H1 (cell line): ENCODE data around the gene TRPC1. TPM values are rescaled to one million over a fixed set of nuclear protein-coding genes. Genes with fewer than 3 reads are reported as not detected.

Experiments used
- CTCF ChIA-PET: fragments of 300-600 bp; sonication (Branson Sonifier 250); formaldehyde crosslinking; loops from one replicate; lab custom pipeline; 2021; ENCODE audit not compliant: partially characterized antibody; lab: Charles Lee
- POLR2A ChIA-PET: fragments of 300-600 bp; sonication (Branson Sonifier 250); formaldehyde crosslinking; loops from one replicate; lab custom pipeline; 2021; ENCODE audit warnings: inconsistent platforms; ENCODE audit not compliant: partially characterized antibody; lab: Charles Lee
- DNase-seq, 2 experiments: peaks; one replicate each; pipeline versions ENCODE4 v3.0.0 to v3.0.0-alpha.2; 2010 to 2022; ENCODE audit warnings: low spot score in 2 of 2, low read depth in 1 of 2, mixed read lengths in 1 of 2
- FAIRE-seq: peaks from 2 replicates; lab custom pipeline; 2011; peaks lifted over from hg19 to GRCh38; lab: Jason Lieb, UNC
- H2AFZ ChIP-seq: 2 replicates; pipeline ENCODE4 v1.8.1; 2012; ENCODE audit warnings: low read length, inconsistent platforms
- H2AK5ac ChIP-seq: 2 replicates; pipeline ENCODE4 v1.6.1; 2013; ENCODE audit warnings: low read depth, low read length
- H2BK120ac ChIP-seq: replicated peaks from 2 replicates; pipeline ENCODE3; 2013; ENCODE audit warnings: low read depth, low read length, inconsistent platforms
- H2BK12ac ChIP-seq: 2 replicates; pipeline ENCODE4 v1.6.1; 2013; ENCODE audit warnings: low read depth, low read length
- H2BK15ac ChIP-seq: 2 replicates; pipeline ENCODE4 v1.6.1; 2013; ENCODE audit warnings: low read length
- H2BK20ac ChIP-seq: 2 replicates; pipeline ENCODE4 v1.6.1; 2013; ENCODE audit warnings: low read length
- H2BK5ac ChIP-seq: 2 replicates; pipeline ENCODE4 v1.6.1; 2013; ENCODE audit warnings: low read depth, low read length
- H3K14ac ChIP-seq: 2 replicates; pipeline ENCODE4 v1.6.1; 2013; ENCODE audit warnings: inconsistent platforms; ENCODE audit not compliant: insufficient read length
- H3K18ac ChIP-seq: 2 replicates; pipeline ENCODE4 v1.6.1; 2013; ENCODE audit warnings: low read length; ENCODE audit errors: extremely low read depth
- H3K23ac ChIP-seq: 2 replicates; pipeline ENCODE4 v1.6.1; 2013; ENCODE audit warnings: inconsistent platforms; ENCODE audit not compliant: insufficient read length
- H3K23me2 ChIP-seq: 2 replicates; pipeline ENCODE4 v1.6.1; 2013; ENCODE audit warnings: low read depth, low read length
- H3K27ac ChIP-seq: 2 replicates; pipeline ENCODE4 v1.6.1; 2011; ENCODE audit warnings: low read depth, low read length, inconsistent platforms
- H3K27me3 ChIP-seq, 4 experiments: replicated peaks in 1 of 4; 1 replicate in 1 of 4; 2 replicates in 3 of 4; pipeline versions ENCODE4 v1.6.1 to v1.8.1; 2011 to 2013; ENCODE audit warnings: low read length in 3 of 4, mild to moderate bottlenecking in 3 of 4, inconsistent platforms in 2 of 4, mixed read lengths in 2 of 4, moderate library complexity in 1 of 4; ENCODE audit not compliant: control insufficient read depth in 3 of 4, insufficient read depth in 3 of 4; ENCODE audit errors: extremely low read depth in 1 of 4
- H3K36me3 ChIP-seq, 4 experiments: 2 replicates each; pipeline versions ENCODE4 v1.6.1 to v1.8.1; 2011 to 2013; ENCODE audit warnings: mild to moderate bottlenecking in 4 of 4, low read length in 3 of 4, moderate library complexity in 2 of 4, control low read depth in 1 of 4, inconsistent platforms in 1 of 4; ENCODE audit not compliant: insufficient read depth in 4 of 4, control insufficient read depth in 2 of 4
- H3K4ac ChIP-seq: replicated peaks from 2 replicates; pipeline ENCODE3; 2013; ENCODE audit warnings: low read length, low read depth, mixed read lengths, inconsistent platforms; ENCODE audit not compliant: insufficient read length
- H3K4me1 ChIP-seq, 4 experiments: replicated peaks in 1 of 4; 1 replicate in 1 of 4; 2 replicates in 3 of 4; pipeline versions ENCODE4 v1.6.1 to v1.8.1; 2011 to 2013; ENCODE audit warnings: low read length in 3 of 4, inconsistent platforms in 2 of 4, mixed read lengths in 1 of 4; ENCODE audit not compliant: insufficient read depth in 4 of 4, control insufficient read depth in 3 of 4
- H3K4me2 ChIP-seq, 2 experiments: 2 replicates each; pipeline versions ENCODE4 v1.6.1 to v1.8.1; 2011 to 2013; ENCODE audit warnings: low read depth in 2 of 2, low read length in 2 of 2, control low read depth in 1 of 2, inconsistent platforms in 1 of 2, mild to moderate bottlenecking in 1 of 2; ENCODE audit not compliant: insufficient read depth in 1 of 2
- H3K4me3 ChIP-seq, 4 experiments: fragments of 200-600, 300-600 bp in 1 of 4; sonication (generic), shearing (Covaris generic), sonication (Bioruptor Twin) in 1 of 4; 2 replicates each; pipeline versions ENCODE4 v1.5.1 to v1.8.1; 2011 to 2016; ENCODE audit warnings: low read length in 4 of 4, low read depth in 3 of 4, control low read depth in 2 of 4, inconsistent platforms in 2 of 4, mild to moderate bottlenecking in 2 of 4, mixed read lengths in 1 of 4, moderate library complexity in 1 of 4; ENCODE audit not compliant: insufficient read depth in 2 of 4; ENCODE audit errors: extremely low read depth in 1 of 4
- H3K56ac ChIP-seq: replicated peaks from 2 replicates; pipeline ENCODE3; 2013; ENCODE audit warnings: low read depth, mild to moderate bottlenecking, mixed read lengths, low read length, inconsistent platforms; ENCODE audit not compliant: insufficient read length
- H3K79me1 ChIP-seq: 2 replicates; pipeline ENCODE4 v1.6.1; 2013; ENCODE audit warnings: low read depth, low read length, control low read depth
- H3K79me2 ChIP-seq, 2 experiments: 2 replicates each; pipeline versions ENCODE4 v1.6.1 to v1.8.1; 2012 to 2013; ENCODE audit warnings: low read length in 2 of 2, mild to moderate bottlenecking in 2 of 2, inconsistent platforms in 1 of 2; ENCODE audit not compliant: insufficient read depth in 2 of 2, control insufficient read depth in 1 of 2
- H3K9ac ChIP-seq, 4 experiments: replicated peaks in 1 of 4; 1 replicate in 1 of 4; 2 replicates in 3 of 4; pipeline versions ENCODE4 v1.6.1 to v1.8.1; 2011 to 2013; ENCODE audit warnings: low read depth in 3 of 4, low read length in 3 of 4, control low read depth in 2 of 4, mild to moderate bottlenecking in 2 of 4, moderate library complexity in 2 of 4, inconsistent platforms in 1 of 4; ENCODE audit errors: extremely low read depth in 1 of 4
- H3K9me3 ChIP-seq, 2 experiments: 2 replicates each; pipeline versions ENCODE4 v1.6.1 to v1.8.1; 2012 to 2013; ENCODE audit warnings: mild to moderate bottlenecking in 2 of 2, moderate library complexity in 2 of 2, control low read depth in 1 of 2, inconsistent platforms in 1 of 2, low read depth in 1 of 2, low read length in 1 of 2, mixed read lengths in 1 of 2; ENCODE audit not compliant: insufficient read depth in 2 of 2
- H4K20me1 ChIP-seq, 2 experiments: replicated peaks in 1 of 2; 2 replicates each; pipeline versions ENCODE3 to v1.8.1; 2011 to 2013; ENCODE audit warnings: inconsistent platforms in 2 of 2, low read length in 2 of 2, mild to moderate bottlenecking in 1 of 2; ENCODE audit not compliant: insufficient read depth in 2 of 2, control insufficient read depth in 1 of 2
- H4K5ac ChIP-seq: 2 replicates; pipeline ENCODE4 v1.6.1; 2013; ENCODE audit warnings: low read length, low read depth, mixed read lengths, inconsistent platforms; ENCODE audit not compliant: insufficient read length
- H4K8ac ChIP-seq: 2 replicates; pipeline ENCODE4 v1.8.0; 2013; ENCODE audit warnings: mild to moderate bottlenecking, moderate library complexity, low read length, inconsistent platforms; ENCODE audit not compliant: insufficient read depth; ENCODE audit errors: extremely low read depth
- H4K91ac ChIP-seq: replicated peaks from 2 replicates; pipeline ENCODE3; 2013; ENCODE audit warnings: low read length, mixed read lengths, inconsistent platforms; ENCODE audit not compliant: insufficient read length
- JUND ChIP-seq: IDR thresholded peaks from 2 replicates; pipeline ENCODE4 v1.6.1; 2011; ENCODE audit warnings: mild to moderate bottlenecking, improper control_type of control experiment, low read length
- PHF8 ChIP-seq: fragments of 200-600 bp; sonication (generic); conservative IDR thresholded peaks from 2 replicates; pipeline ENCODE4 v1.7.1; 2012; ENCODE audit warnings: low read depth, mild to moderate bottlenecking, inconsistent platforms, low read length, moderate library complexity
- SP1 ChIP-seq: IDR thresholded peaks from 2 replicates; pipeline ENCODE4 v1.6.1; 2011; ENCODE audit warnings: low read depth, low read length
- TAF7 ChIP-seq: optimal IDR thresholded peaks from 2 replicates; pipeline ENCODE3; 2011; ENCODE audit warnings: low read depth, mild to moderate bottlenecking, inconsistent platforms, low read length, moderate library complexity, borderline replicate concordance
- WGBS, 2 experiments: shearing (Covaris generic) in 1 of 2; methylation state at CpG; one replicate each; pipeline versions ENCODE4 v1.1.6 to v1.1.7; 2013 to 2015; ENCODE audit warnings: low lambda C conversion rate in 2 of 2, mixed read lengths in 2 of 2, inconsistent platforms in 1 of 2, low coverage in 1 of 2, missing lambda C conversion rate in 1 of 2; ENCODE audit not compliant: insufficient replicate concordance in 2 of 2, insufficient coverage in 1 of 2, insufficient read length in 1 of 2; ENCODE audit errors: extremely low coverage in 1 of 2, missing lambda C conversion rate in 1 of 2; 5-methylcytosine and 5-hydroxymethylcytosine counted together
- polyA plus RNA-seq, 7 experiments: library from polyadenylated mRNA; depleted of rRNA in 3 of 7; stranded (reverse) in 5 of 7; unstranded in 2 of 7; fragments of >200 nt in 5 of 7; fragments of 200-250 nt in 2 of 7; gene quantifications; 1 replicate in 5 of 7; 2 replicates in 1 of 7; 4 replicates in 1 of 7; pipeline versions ENCODE4 v1.2.1 to v1.2.3, GENCODE V29; 2011 to 2013; ENCODE audit warnings: missing spikeins in 2 of 7, mixed read lengths in 2 of 7
- total RNA-seq: library from RNA; stranded (reverse); fragmentation: NEBNext Ultra II Directional; extraction: Animal tissue kit (Norgen Biotek cat#: 25700); gene quantifications from 2 replicates; pipeline ENCODE4 v1.2.1, GENCODE V29; 2021

TRPC1 gene
- total and polyA plus RNA-seq, 2 of the 8 experiments (the other 6 are each of a cell fraction or from before 2014, with no cell fraction given), result 22.6 to 23.1 TPM

GRCh38 chr3:142818651-142819050 is 94.8 kb downstream of the TRPC1 start:
- H2BK20ac ChIP-seq, result no peak overlapping the region
- 84% methylated on average over 9 of the region's 9 CpGs; no CpG with 5 or more reads in 1 of the 2 experiments for WGBS, 2 experiments

More at GRCh38 chr3:142818651-142819050, 94.8 kb downstream of the TRPC1 start:
- Histone ChIP-seq H2BK120ac (no peak overlapping the region), H4K8ac (no peak overlapping the region), H3K4ac (no peak overlapping the region), H4K5ac (no peak overlapping the region), H3K23ac (no peak overlapping the region), H3K4me2 (no peak overlapping the region), H3K18ac (no peak overlapping the region), H3K23me2 (no peaks in the 10 kb centered on the region), H2BK15ac (no peak overlapping the region), H4K91ac (no peak overlapping the region), H3K79me2 (no peaks in the 10 kb centered on the region), H3K4me1 (no peaks in the 10 kb centered on the region), H2AFZ (no peak overlapping the region), H4K20me1 (no peaks in the 10 kb centered on the region), H2AK5ac (no peak overlapping the region), H2BK12ac (no peak overlapping the region), H3K9ac (no peak overlapping the region), H3K14ac (no peak overlapping the region), H3K56ac (no peak overlapping the region), H3K27ac (no peak overlapping the region), H2BK5ac (no peak overlapping the region), H3K9me3 (no peaks in the 10 kb centered on the region; a peak in 1 of 4 replicates), H3K27me3 (no peaks in the 10 kb centered on the region), H3K4me3 (no peak overlapping the region), H3K36me3 (peaks cover 0 to 3% (median 0%) of the 10 kb centered on the region in 4 experiments; a peak in 1 of 8 replicates), H3K79me1 (no peaks in the 10 kb centered on the region)
- FAIRE-seq (no peak), DNase-seq (no peak)
- POLR2A ChIA-PET, result no interaction called here
- CTCF ChIA-PET, result interaction anchor here (1.5 to 5.5 kb wide), 2 partner anchors 9 to 173 kb away, joined by 4 to 49 read pairs; no protein-coding TSS in a partner anchor
- TF ChIP-seq JUND (no peak), TAF7 (no peak), PHF8 (no peak), SP1 (no peak)
